Stimulated activated CD4-positive, alpha-beta T cell treated with anti-CD3 and anti-CD28 coated beads, Interleukin-1b, Interleukin-23, amount 100 ng/mL, for 48 hours (primary cell): ENCODE measurements around the gene MACROD2.

Experiments used
- DNase-seq: peaks from one replicate; pipeline ENCODE4 v3.0.0-alpha.2; 2020

MACROD2 gene

DNA sequence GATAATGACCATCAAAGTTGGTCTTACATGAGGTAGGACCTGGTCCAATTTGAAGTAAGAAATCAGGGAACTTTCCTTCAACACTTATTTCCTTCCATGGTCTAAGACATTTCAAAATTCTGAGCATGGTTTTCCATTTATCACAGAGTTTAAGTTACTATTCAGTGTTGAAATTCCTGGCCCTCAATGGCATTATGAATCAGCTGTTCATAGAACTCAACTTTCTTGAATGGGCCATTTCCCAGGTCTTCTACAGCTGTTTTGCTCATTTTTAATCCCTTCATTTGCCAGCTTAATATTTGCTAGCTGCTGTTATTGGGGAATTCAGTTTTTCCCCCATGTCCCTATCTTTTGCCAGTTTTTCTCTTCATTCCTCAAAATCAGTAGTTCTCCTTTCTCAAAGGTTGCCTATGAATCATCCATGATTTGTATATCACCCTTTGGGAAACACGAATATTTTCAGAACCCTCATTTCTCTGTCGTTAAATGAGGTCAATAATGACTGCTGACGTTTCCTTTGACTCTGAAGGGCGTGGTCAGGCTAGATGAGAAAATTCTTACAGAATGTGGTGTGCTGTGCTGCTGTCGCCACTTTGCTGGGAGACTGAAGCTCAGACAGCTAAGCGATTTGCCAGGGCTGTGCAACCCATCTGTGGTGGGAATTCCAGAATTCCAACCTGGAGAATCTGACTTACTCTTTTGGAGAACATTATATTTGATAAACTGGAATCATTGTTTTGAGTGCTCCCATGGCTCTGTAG is 558.6 kb downstream of the MACROD2 start:
- no peak for DNase-seq

- no peak for DNase-seq
These were observed 560.4 kb downstream of the MACROD2 start for GRCh38 chr20:14555676-14556075.

GRCh38 chr20:14556206-14556605 is 560.9 kb downstream of the MACROD2 start:
- no peak for DNase-seq

DNA sequence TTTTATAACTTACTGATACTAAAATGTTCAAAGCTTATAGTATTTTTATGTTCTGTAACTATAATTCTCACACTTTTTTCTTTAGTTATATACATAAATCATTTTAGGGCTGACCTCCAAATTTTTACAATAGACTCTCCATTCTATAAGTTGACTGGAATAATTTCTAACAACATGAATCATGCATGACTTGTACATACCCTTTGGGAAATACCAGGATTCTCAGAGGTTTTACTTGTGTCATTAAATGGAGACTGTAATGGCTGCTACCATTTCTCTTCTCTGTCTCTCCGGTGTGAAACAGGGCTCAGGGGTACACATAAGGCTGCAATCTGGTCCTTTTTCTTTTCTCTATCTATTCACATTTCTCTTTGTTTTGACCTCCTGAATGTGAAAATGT is 564.3 kb downstream of the MACROD2 start:
- DNase-seq, result no peak

DNA sequence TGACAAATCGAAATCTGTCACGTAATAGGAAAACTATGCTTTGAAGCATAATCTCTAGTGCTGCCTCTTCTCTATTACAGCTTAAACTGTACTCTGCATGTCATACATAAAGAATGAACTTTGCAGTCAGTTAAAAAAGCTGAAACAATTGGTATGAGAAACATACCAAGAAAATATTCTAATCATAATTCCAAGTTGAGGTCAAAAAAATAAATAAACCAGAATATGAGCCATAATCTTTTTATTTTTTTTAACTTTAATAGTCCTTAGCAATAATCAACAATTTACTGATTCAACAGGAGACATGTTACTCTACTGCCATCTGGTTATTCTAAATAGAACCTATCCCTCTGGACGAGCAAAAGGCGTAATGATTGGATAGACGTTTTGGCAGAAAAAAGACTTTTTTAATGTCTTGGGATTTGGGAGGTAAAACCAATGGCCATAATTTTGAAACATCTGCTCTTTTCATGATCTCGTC is 566.5 kb downstream of the MACROD2 start:
- no peak for DNase-seq

DNA sequence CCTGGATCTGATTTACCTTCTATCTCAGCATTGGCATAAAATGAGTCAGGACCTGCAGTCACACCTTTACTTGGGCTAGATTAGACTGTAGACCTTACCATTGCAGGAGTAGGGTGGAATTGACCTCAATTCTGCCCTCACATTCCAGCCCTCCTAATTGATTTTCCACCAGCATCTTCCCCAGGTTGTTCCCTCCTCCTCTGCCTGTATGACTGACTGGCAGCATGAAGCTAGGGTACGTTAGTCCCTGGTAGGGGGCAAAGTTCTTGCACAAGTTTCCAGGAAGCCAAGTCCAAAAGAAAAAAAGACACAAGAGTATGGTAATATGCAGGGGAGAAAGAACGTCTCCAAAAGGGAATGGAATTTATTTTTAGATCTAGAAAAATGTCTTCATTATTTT is 567.7 kb downstream of the MACROD2 start:
- DNase-seq, result no peak

DNA sequence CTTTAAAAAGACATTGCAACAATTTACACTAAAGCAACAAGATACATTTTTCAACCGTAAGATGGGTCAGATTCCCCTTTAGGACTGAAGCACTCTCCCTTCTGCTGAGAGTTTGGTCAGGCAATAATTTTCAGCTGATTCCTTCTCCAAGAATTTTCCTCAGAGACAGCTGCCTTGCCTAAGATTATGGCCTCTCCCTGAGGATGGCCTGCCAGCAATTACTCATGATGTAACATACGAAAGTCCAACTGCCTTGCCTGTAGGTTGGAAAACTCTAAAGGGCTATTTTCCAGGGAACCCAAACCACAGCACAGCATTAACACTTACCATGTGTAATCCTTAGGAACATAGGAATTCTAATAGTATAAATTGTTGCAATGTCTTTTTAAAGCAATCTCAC is 571.2 kb downstream of the MACROD2 start:
- no peak for DNase-seq

DNA sequence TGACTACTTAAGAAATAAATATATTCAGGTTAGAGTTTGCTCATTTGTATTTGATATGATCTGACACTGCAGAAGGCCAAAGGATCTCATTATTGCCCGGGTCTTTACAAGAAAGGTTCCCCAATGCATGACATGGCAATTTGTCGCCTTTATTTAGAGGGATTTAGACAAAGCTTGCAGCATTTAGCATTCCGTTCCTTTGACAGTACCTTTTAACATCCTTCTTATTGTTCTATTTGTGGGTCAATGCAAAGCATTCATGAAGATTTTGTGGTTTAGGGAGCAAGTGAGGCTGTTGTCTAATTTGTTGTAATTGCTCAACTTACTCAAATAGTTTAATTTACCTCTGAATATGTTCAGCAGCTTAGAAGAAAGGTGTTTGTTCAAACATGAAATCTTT is 572.9 kb downstream of the MACROD2 start:
- DNase-seq, result no peak

DNA sequence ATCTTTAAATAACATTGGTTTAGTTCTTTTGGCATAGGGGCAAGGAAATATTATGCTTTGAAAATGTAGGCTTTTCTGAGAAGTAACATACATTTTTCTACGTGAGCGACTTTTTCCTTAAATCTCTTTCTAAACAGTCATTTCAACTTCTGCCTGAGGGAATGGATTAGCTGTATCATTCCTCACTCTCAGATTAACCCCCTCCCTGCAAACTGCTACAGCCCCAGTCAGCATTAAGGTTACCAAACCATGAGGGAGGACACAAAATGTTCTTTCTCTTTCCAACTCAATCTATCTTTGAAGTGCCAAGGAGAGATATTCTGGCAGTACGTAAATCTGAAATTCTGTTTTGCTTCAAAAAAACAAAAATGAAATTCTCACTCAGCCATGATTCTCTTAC is 573.4 kb downstream of the MACROD2 start:
- no peak for DNase-seq

DNA sequence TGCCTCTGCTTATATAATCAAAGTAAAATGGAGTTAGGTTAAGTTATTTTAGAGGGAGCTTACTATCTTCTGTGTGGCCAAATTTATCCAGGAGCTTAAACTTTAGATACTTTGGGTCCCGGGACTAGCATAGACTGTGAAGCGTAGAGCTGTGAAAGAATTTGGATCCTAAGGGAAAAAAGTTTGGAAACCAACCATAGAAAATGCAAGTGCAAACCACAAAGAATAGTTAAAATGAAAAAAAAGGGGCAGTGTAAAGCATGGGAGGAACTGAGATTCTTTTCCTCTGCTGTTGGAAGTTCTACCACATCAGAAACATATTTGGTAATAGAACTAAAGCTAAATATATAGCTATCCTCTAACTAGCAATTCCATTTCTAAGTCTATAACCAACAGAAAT is 574.3 kb downstream of the MACROD2 start:
- DNase-seq, result no peak

GRCh38 chr20:14570811-14571210 is 575.5 kb downstream of the MACROD2 start:
- DNase-seq, result no peak

DNA sequence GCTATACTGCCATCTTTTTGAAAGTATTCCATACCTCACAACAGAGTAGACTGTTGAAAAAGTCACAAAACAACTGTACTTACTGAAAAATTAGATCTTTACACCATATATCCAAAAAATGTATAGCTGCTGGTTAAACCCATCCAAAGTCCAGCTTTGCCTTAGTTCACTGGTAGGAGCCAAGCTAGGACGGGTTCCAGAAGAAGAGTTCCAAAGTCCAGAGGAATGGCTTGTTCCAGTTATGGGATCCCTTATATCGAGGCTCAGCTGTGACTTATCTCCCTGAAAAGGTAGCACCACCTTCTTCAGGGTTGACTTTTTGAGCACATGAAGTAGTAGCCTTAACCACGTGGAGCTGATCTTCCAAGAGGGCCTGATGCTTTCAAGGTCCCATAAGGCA is 578.4 kb downstream of the MACROD2 start:
- DNase-seq, result no peak

DNA sequence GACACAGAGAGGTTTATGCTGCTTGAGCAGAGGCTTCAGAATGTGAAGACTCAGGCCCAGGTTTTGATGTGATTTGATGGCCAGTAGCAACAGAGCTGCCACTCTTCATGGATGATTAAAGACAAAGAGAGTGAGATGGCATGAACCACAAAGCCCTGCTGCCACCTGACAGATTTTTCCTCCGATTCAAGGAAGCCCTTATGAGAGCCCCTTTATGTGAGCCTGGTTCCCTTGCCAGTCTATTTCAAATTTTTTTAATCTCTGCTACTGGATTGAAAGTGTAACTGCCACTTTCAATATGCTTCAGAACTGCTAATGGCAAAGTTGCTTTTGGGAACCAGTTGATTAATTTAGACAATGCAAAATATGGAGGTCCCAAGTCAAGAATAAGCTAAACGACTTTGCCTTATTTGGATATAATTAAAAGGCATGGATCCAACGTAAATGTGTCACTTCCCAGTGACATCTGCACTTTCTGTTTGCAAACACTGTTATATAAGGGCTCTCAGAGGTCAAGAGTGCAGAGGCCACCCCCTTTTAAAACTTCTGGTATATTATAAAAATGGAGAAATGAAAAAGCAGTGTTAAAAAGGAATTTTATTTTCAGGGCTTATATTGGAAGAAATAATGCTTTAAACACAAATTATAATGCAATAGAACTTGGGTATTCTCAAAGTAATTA is 581.0 kb downstream of the MACROD2 start:
- no peak for DNase-seq

GRCh38 chr20:14580418-14581074 is 585.2 kb downstream of the MACROD2 start:
- DNase-seq, result no peak

GRCh38 chr20:14581731-14582130 is 586.4 kb downstream of the MACROD2 start:
- DNase-seq, result no peak

DNA sequence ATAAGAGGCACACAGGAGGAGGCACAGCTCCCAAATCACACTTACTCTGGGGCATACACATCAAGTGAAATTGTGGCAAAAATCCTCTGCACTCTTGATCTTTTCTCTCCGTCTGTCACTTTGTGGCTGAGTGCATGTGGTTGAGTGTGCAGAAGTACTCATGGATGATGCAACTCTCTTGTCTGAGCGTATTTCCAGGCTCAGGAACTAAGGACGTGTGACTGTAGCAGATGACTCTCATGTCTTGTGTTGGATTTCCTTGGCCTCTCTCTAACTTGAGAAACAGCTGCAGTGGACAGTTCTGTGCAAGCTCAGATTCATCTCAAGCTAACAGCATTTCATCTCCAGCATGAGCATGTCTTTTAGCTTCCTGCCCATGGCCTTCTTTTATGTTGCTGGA is 587.5 kb downstream of the MACROD2 start:
- no peak for DNase-seq

GRCh38 chr20:14583413-14583812 is 588.1 kb downstream of the MACROD2 start:
- DNase-seq, result no peak

DNA sequence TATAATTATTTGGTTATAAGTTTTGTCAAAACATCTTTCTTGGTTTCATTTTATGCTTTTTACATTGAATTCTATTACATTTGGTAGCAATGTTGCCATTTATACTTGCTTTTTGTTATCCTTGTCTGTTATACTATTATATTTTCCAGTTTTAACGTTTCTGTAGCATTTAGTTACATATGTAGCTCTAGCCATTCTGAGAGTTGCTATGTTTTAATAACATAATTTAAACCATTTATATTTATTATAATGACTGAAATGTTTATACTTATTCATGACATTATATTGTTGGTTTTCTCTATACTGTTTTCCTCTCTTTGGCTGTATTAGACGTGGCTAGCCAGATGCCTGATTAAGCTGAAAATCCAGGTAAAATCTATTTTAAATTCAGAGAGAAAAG is 594.1 kb downstream of the MACROD2 start:
- no peak for DNase-seq

- no peak for DNase-seq
These were observed 599.7 kb downstream of the MACROD2 start for GRCh38 chr20:14595051-14595450.

DNA sequence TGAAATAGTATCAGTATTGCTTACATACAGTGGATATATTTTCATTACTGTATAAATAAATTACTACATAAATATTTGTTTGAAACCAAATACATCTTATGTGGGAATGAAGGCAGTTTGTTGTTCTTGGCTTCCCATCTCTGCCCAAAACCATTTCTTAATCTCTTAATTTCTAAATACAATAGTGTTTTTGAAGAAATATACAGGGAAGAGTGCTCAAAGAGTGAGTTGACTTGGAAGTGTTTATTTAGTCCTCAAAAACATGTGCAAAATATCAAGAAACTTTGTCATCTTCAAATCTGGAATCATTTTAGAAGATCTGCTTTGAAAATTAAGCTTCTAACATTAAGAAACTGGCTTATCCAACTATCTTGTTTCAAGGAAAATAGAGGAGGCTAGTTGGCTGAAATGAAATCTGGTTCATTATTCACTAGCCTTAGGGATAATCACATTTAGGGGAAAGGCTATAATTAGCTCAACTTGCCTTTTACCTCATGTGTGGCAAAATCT is 601.9 kb downstream of the MACROD2 start:
- DNase-seq, result no peak

DNA sequence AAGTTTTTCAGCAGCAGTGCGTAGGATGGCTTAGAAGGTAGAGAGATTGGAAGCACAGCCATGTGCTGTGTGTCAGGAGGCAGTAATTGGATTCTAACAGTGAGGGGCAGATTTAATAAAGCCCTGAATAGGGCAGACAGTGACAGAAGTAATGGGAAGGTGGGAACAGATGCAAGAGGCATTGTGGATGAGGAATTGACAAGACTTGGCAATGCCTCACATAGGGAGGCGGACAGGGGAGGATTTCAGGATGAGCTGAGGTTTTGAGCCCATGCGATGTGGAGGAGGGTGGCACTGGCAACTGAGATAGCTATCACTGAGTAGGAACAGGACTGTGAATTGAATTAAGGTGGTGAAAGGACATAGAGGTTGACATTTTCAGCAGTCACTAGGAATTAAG is 604.3 kb downstream of the MACROD2 start:
- DNase-seq, result no peak

GRCh38 chr20:14600527-14600926 is 605.2 kb downstream of the MACROD2 start:
- no peak for DNase-seq

DNA sequence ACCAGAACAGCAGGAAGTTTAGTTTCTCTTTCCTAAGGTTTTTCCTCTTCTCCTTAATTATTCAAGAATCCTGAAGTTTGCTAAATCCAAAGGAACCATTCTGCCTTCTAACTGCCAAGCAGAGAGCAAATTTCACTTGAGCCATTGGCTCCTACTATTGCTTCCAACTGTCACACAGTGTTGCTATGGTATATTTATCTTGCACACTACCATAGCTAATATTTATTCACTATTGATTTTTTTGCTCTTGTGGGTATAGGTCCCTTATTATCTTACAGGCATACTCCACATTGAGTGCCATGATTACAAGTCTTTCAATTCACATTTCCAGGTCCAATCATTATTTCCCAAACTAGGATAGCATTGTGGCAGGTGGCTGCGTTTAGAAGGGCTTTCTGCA is 608.8 kb downstream of the MACROD2 start:
- no peak for DNase-seq
